ENCODE results near the gene KCTD5. TPM values are rescaled to one million over a fixed set of nuclear protein-coding genes. Genes with fewer than 3 reads are reported as not detected.

The KCTD5 gene
- total and polyA plus RNA-seq, 9 of the 15 experiments (the other 6 are each of a cell fraction or from before 2014, with no cell fraction given), result 0.73 to 58.3 (median 32.3) TPM

- no peak for TF ChIP-seq MGA (IDR thresholded peaks at IDR 0.05)
- no peak for TF ChIP-seq TGIF2 (CRISPR knock-in tag; IDR thresholded peaks at IDR 0.05)
- TF ChIP-seq HDAC2 (IDR thresholded peaks at IDR 0.05), result peak; percentile 72; the same call in 1 of the 2 replicates
- peak; percentile 39 for TF ChIP-seq PCBP1 (IDR thresholded peaks at IDR 0.05; ENCODE audit: low read depth, low read length, poor library complexity, severe bottlenecking)
- TF ChIP-seq HSF4 (CRISPR knock-in tag; IDR thresholded peaks at IDR 0.05; ENCODE audit: borderline replicate concordance), result no peak
- no peak for TF ChIP-seq ATF1 (CRISPR knock-in tag; IDR thresholded peaks at IDR 0.05)
- peak; percentile 30; the same call in 1 of the 2 replicates for TF ChIP-seq ATF1 (tag; IDR thresholded peaks at IDR 0.05)
- no peak for TF ChIP-seq SRSF1 (IDR thresholded peaks at IDR 0.05; ENCODE audit: low read depth, low read length)
- TF ChIP-seq ZNF507 (tag; conservative IDR thresholded peaks at IDR 0.05), result no peak
- no peak for TF ChIP-seq HNRNPK (IDR thresholded peaks at IDR 0.05; ENCODE audit: low read depth, low read length, poor library complexity, severe bottlenecking)
- TF ChIP-seq POLR2A (conservative IDR thresholded peaks at IDR 0.05), result peak; percentile 60; the same call in 1 of the 2 replicates
- no peak for TF ChIP-seq CC2D1A (IDR thresholded peaks at IDR 0.05)
- peak; percentile 89 for TF ChIP-seq CREM (IDR thresholded peaks at IDR 0.05; ENCODE audit: low read depth)
- TF ChIP-seq ARHGAP35 (IDR thresholded peaks at IDR 0.05; ENCODE audit: partially characterized antibody), result no peak
- no peak for TF ChIP-seq ILK (tag; IDR thresholded peaks at IDR 0.05; ENCODE audit: borderline replicate concordance, low read depth)
- no peak for TF ChIP-seq EP300 (IDR thresholded peaks at IDR 0.05; ENCODE audit: low read length)
- TF ChIP-seq ZNF124 (CRISPR knock-in tag; IDR thresholded peaks at IDR 0.05), result no peak
- peak; percentile 61; the same call in 1 of the 2 replicates for TF ChIP-seq SP1 (CRISPR knock-in tag; IDR thresholded peaks at IDR 0.05)
Observed at GRCh38 chr16:2673066-2673999, 9.0 kb upstream of the KCTD5 start (continued).
